PC-3 (cell line): ENCODE results near the gene PDK1.

ENCODE experiments used
- CTCF ChIP-seq: fragments of 300-600 bp; sonication (generic); conservative IDR thresholded peaks from 2 replicates; pipeline ENCODE4 v1.5.1; 2017; ENCODE audit warnings: antibody characterized with exemption, low read depth, mild to moderate bottlenecking, low read length
- EZH2phosphoT487 ChIP-seq: fragments of 300-600 bp; sonication (generic); IDR thresholded peaks from 2 replicates; pipeline ENCODE4 v1.6.1; 2018; ENCODE audit warnings: mild to moderate bottlenecking, antibody characterized with exemption, low read length, borderline replicate concordance

- TF ChIP-seq CTCF: no peak
- no peak for TF ChIP-seq EZH2phosphoT487
These were observed 84.5 kb downstream of the PDK1 start for GRCh38 chr2:172640389-172640788.
